GM04504 (cell line): Measurements from ENCODE around the gene CTDNEP1.

Source experiments
- DNase-seq: peaks from one replicate; pipeline ENCODE4 v3.0.0-alpha.2; 2012; ENCODE audit warnings: low read depth

The CTDNEP1 gene

GRCh38 chr17:7228920-7229319 is 22.6 kb downstream of the CTDNEP1 start:
- DNase-seq: no peak

- no peak for DNase-seq
Observed at GRCh38 chr17:7226721-7227710, 24.5 kb downstream of the CTDNEP1 start.

- DNase-seq: no peak
Observed at GRCh38 chr17:7225711-7226331, 25.7 kb downstream of the CTDNEP1 start.

GRCh38 chr17:7224661-7225111 is 26.8 kb downstream of the CTDNEP1 start:
- DNase-seq: no peak

GRCh38 chr17:7224110-7224509 is 27.4 kb downstream of the CTDNEP1 start:
- no peak for DNase-seq

GRCh38 chr17:7223375-7223774 is 28.2 kb downstream of the CTDNEP1 start:
- no peak for DNase-seq

GRCh38 chr17:7222972-7223292 is 28.6 kb downstream of the CTDNEP1 start:
- no peak for DNase-seq

GRCh38 chr17:7222093-7222971 is 29.2 kb downstream of the CTDNEP1 start:
- DNase-seq: no peak

DNA sequence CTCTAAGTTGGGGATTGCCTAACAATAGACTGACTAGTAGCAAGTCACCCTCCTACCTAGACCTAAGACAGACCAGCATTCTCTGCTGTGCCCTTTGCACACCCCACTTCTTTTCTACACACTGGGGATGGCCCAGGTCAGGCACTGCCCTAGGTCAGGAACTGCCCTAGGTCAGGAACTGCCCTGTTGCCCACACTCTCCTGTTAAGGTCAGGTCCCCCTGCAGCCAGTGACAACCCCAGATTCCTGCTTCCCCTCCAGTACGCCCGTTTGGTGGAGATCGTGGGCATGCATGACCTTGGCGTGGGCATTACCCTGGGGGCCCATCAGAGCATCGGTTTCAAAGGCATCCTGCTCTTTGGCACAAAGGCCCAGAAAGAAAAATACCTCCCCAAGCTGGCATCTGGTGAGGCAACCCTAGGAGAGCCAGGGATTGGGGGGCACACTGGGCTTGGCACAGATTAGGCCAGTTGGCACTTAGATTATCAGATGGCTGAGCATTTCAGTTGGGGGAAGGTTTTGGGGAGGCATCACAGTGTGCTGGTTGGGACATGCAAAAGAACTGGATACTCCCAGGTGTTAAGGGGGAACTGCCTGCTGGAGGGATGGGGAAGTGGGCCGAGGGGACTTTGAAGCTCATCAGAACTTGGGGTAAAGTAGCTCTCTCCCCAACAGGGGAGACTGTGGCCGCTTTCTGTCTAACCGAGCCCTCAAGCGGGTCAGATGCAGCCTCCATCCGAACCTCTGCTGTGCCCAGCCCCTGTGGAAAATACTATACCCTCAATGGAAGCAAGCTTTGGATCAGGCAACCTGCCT is 30.0 kb downstream of the CTDNEP1 start:
- no peak for DNase-seq

- no peak for DNase-seq
Observed at GRCh38 chr17:7220593-7221277, 30.8 kb downstream of the CTDNEP1 start.

- peak; percentile 71 for DNase-seq
Observed at GRCh38 chr17:7219812-7220592, 31.5 kb downstream of the CTDNEP1 start, which contains the start of the genes ACADVL and DLG4. ACADVL (plus strand) TSS chr17:7219938; CDS start chr17:7219985, 47 bp downstream. DLG4 (minus strand) TSS chr17:7219836.

GRCh38 chr17:7219229-7219811 is 32.2 kb downstream of the CTDNEP1 start:
- DNase-seq: no peak

DNA sequence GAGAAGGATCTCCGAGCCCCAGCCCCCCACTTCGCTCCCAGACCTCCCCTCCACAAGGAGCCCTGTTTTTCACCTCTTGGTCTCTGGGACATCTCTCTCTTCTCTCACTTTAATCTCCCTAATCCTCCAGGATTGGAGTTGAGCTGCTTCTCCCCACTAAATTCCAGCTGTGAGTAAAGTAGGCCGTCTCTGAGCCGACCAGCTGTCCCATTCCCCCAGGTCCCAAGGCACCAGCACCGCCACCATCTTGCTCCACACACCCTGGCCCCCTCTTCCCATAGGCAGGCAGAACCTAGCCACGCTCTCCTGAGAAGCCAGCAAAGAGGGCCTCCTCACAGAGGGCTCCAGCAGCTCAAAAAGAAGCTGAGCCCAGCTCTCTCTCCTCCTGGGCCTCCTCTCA is 32.8 kb downstream of the CTDNEP1 start:
- DNase-seq: no peak

DNA sequence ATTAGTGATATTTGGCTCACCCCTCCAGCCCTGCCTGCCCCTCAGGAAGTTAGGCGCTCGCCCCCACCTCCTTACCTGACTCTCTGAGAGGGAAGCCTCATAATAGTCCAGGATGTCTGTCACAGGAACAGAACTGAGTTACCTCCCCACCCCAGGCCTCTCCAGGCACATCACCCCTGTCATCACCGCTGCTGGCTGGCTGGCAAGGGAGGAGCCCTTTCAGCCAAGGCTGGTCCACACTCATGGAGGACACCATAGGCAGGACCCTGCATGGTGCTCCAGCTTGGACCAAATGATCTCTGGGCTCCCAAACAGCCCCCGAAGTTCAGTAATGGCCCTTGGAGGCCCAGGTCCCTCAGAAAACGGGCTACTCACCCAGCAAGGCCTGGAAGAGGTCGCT is 33.4 kb downstream of the CTDNEP1 start:
- no peak for DNase-seq

DNA sequence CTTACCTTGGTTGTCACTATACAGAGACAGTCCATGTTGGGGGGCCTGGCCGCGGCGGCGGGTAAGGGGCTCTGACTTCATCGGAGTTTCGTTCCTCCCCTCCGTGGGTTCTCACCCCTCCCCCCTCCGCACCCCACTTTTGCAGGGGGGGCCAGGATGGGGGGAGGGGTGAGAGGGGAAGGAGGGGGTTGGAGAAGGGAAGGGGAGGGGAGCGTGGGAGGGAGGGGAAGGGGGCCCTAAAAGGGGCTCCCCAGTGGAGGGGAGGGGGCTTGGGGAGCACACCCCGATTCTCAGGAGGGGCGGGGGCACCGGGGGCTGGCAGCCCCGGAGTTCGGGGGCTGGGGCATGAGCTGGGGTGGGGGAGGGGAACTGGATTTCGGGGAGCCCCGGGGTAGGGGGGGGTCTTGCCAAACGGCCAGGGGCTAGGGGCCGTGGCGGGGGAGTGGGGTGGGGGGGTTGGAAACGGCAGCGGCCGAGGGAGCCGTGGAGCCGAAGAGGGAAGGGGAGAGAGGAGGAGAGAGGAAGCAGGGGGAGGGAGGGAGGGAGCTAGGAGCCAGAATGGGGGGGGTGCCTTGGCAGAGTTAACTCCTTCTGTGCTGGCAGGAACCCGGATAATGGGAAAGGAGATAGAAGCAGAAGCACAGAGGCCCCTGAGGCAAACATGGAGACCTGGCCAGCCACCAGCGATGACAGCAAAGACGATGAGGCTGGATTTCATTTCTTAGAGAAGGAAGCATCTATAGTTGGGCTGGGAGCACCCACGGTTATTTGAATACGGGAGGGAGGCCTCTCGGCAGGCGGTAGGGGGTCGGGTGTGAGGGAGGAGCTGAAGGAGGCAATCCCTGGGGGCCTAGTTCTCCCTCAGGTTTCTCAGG is 34.2 kb downstream of the CTDNEP1 start:
- no peak for DNase-seq

GRCh38 chr17:7216242-7217112 is 35.1 kb downstream of the CTDNEP1 start:
- DNase-seq: no peak

DNA sequence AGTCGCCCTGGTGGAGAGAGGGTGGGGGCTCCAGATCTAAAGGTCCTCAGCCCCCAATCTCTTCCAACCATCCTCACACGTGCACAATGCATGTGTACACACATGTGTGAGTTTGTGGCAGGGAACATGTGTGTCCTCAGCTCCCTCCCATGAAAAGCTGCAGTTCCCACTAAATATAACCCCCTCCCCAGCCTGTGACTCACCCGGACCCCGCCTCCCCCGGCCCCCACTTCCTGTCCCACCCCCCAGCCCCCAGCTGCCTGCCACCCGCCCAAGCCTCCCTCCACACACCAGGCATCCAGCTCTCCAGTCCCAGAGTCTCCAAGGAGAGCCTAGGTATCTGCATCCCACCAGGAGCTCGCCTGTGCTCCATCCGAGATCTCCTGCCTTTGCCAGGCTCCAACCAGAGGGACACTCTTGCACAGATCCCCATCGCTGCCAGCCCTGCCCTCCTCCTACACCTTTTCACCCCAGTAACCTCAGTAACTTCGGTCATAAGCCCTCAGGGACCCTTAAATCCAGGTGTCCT is 35.8 kb downstream of the CTDNEP1 start:
- DNase-seq: no peak
